CD14-positive monocyte (primary cell): ENCODE data around the gene LCE7A. TPM values are rescaled to one million over a fixed set of nuclear protein-coding genes. Genes with fewer than 3 reads are reported as not detected.
A peak's percentile ranks its signal among the peaks of the same experiment; 100 is the strongest.

Experiments
- DNase-seq, 3 donors: peaks; one replicate each; pipeline ENCODE4 v3.0.0-alpha.2; 2011 to 2022
- H2AFZ ChIP-seq: 2 replicates; pipeline ENCODE4 v1.6.0; 2012; ENCODE audit warnings: mild to moderate bottlenecking, low read depth, low read length, inconsistent platforms; ENCODE audit not compliant: insufficient read depth, poor library complexity, severe bottlenecking
- H3K27ac ChIP-seq, 2 donors: 1 replicate in 1 of 2; 2 replicates in 1 of 2; pipeline ENCODE4 v1.5.1; 2012 to 2013; ENCODE audit warnings: low read length in 2 of 2, control low read depth in 1 of 2, inconsistent platforms in 1 of 2, low read depth in 1 of 2, mild to moderate bottlenecking in 1 of 2
- H3K27me3 ChIP-seq, 2 donors: one replicate each; pipeline versions ENCODE4 v1.6.0 to v1.6.1; 2011 to 2013; ENCODE audit warnings: low read length in 2 of 2; ENCODE audit not compliant: control insufficient read depth in 2 of 2, insufficient read depth in 2 of 2
- H3K36me3 ChIP-seq, 2 donors: replicated peaks in 1 of 2; 1 replicate in 1 of 2; 2 replicates in 1 of 2; pipeline versions ENCODE4 v1.5.1 to v1.6.1; 2012 to 2013; ENCODE audit warnings: low read length in 2 of 2, control low read depth in 1 of 2, inconsistent platforms in 1 of 2, mild to moderate bottlenecking in 1 of 2; ENCODE audit not compliant: insufficient read depth in 2 of 2, control insufficient read depth in 1 of 2
- H3K4me1 ChIP-seq, 2 donors: 1 replicate in 1 of 2; 2 replicates in 1 of 2; pipeline versions ENCODE4 v1.5.1 to v1.6.1; 2012 to 2013; ENCODE audit warnings: low read length in 2 of 2, control low read depth in 1 of 2, inconsistent platforms in 1 of 2, mild to moderate bottlenecking in 1 of 2, moderate library complexity in 1 of 2; ENCODE audit not compliant: insufficient read depth in 2 of 2, control insufficient read depth in 1 of 2
- H3K4me2 ChIP-seq: replicated peaks from 2 replicates; pipeline ENCODE3; 2012; ENCODE audit warnings: low read length, moderate library complexity, mild to moderate bottlenecking; ENCODE audit not compliant: poor library complexity, severe bottlenecking; ENCODE audit errors: extremely low read depth
- H3K4me3 ChIP-seq, 3 experiments: fragments of 200-600 bp in 1 of 3; sonication (generic) in 1 of 3; replicated peaks in 1 of 3; 1 replicate in 2 of 3; 2 replicates in 1 of 3; pipeline ENCODE4 v1.5.1; 2011 to 2013; ENCODE audit warnings: low read length in 3 of 3, mild to moderate bottlenecking in 3 of 3, control low read depth in 2 of 3, low read depth in 2 of 3, inconsistent platforms in 1 of 3, moderate library complexity in 1 of 3
- H3K79me2 ChIP-seq: 2 replicates; pipeline ENCODE4 v1.6.0; 2012; ENCODE audit warnings: mild to moderate bottlenecking, control low read depth, inconsistent platforms, low read length, moderate library complexity; ENCODE audit not compliant: insufficient read depth
- H3K9ac ChIP-seq: 2 replicates; pipeline ENCODE4 v1.6.0; 2017; ENCODE audit warnings: low read length, mild to moderate bottlenecking; ENCODE audit not compliant: insufficient read depth, poor library complexity, severe bottlenecking
- H3K9me3 ChIP-seq, 2 donors: replicated peaks in 1 of 2; 1 replicate in 1 of 2; 2 replicates in 1 of 2; pipeline versions ENCODE4 v1.5.1 to v1.6.1; 2012 to 2013; ENCODE audit warnings: low read length in 2 of 2, control low read depth in 1 of 2; ENCODE audit not compliant: control insufficient read depth in 1 of 2, insufficient read depth in 1 of 2
- H4K20me1 ChIP-seq: 2 replicates; pipeline ENCODE4 v1.6.0; 2012; ENCODE audit warnings: mild to moderate bottlenecking, low read length, control low read depth, moderate library complexity; ENCODE audit not compliant: insufficient read depth
- H3K27ac Mint-ChIP-seq, 7 donors: one replicate each; pipeline ENCODE4 v1.8.0; 2020; ENCODE audit warnings: mild to moderate bottlenecking in 7 of 7, mixed read lengths in 7 of 7, moderate library complexity in 6 of 7, inconsistent platforms in 2 of 7
- H3K27me3 Mint-ChIP-seq, 3 donors: one replicate each; pipeline ENCODE4 v1.8.0; 2021 to 2022; ENCODE audit warnings: low read depth in 3 of 3, mild to moderate bottlenecking in 3 of 3, mixed read lengths in 3 of 3, moderate library complexity in 3 of 3, inconsistent platforms in 1 of 3
- H3K36me3 Mint-ChIP-seq, 2 donors: one replicate each; pipeline ENCODE4 v1.8.0; 2020; ENCODE audit warnings: mixed read lengths in 2 of 2, inconsistent platforms in 1 of 2, mild to moderate bottlenecking in 1 of 2
- H3K4me1 Mint-ChIP-seq: one replicate; pipeline ENCODE4 v1.8.0; 2020; ENCODE audit warnings: mild to moderate bottlenecking, mixed read lengths
- H3K4me3 Mint-ChIP-seq, 2 donors: one replicate each; pipeline ENCODE4 v1.8.0; 2020; ENCODE audit warnings: mild to moderate bottlenecking in 2 of 2, mixed read lengths in 2 of 2, moderate library complexity in 1 of 2
- H3K9me3 Mint-ChIP-seq, 7 donors: one replicate each; pipeline ENCODE4 v1.8.0; 2020 to 2022; ENCODE audit warnings: mixed read lengths in 7 of 7, mild to moderate bottlenecking in 6 of 7, moderate library complexity in 6 of 7, inconsistent platforms in 2 of 7
- CTCF ChIP-seq: fragments of 200-600 bp; IDR thresholded peaks from one replicate; pipeline ENCODE4 v1.8.0; 2022; ENCODE audit warnings: antibody characterized with exemption, mild to moderate bottlenecking
- WGBS: methylation state at CpG from one replicate; pipeline ENCODE4 v1.1.5; 2013; ENCODE audit warnings: missing lambda C conversion rate; ENCODE audit not compliant: insufficient coverage; 5-methylcytosine and 5-hydroxymethylcytosine counted together
- intact Hi-C, 2 donors: fragments of 100-400 bp; cut with micrococcal nuclease; formaldehyde crosslinking; loops; one replicate each; pipeline versions ENCODE4 v1.15.0 to v1.15.1; 2023
- polyA minus RNA-seq: library from RNA; depleted of rRNA, polyadenylated mRNA; stranded (reverse); fragments of >200 nt; gene quantifications from 2 replicates; pipeline ENCODE4 v1.2.3, GENCODE V29; 2012
- polyA plus RNA-seq, 3 donors: library from polyadenylated mRNA; depleted of rRNA in 1 of 3; unstranded in 2 of 3; stranded (reverse) in 1 of 3; fragments of 300-500 nt in 2 of 3; fragments of >200 nt in 1 of 3; fragmentation: Illumina TruSeq in 2 of 3; gene quantifications; 1 replicate in 2 of 3; 2 replicates in 1 of 3; pipeline ENCODE4 v1.2.3, GENCODE V29; 2012 to 2021
- total RNA-seq, 12 experiments: library from RNA in 1 of 12; stranded (reverse) in 1 of 12; fragments of 120-200 nt in 1 of 12; gene quantifications; one replicate each; pipeline ENCODE4 v1.2.4 and lab custom pipeline; 2013 to 2026; ENCODE audit warnings: mixed read lengths in 6 of 12, inconsistent platforms in 1 of 12

The LCE7A gene
- not detected for total RNA-seq (2013)
- not detected for polyA plus RNA-seq
- not detected in 2 replicates for polyA minus RNA-seq
- total RNA-seq (lab: John Stamatoyannopoulos, UW), result 0 to 0.15 (median 0) reads per million in 11 experiments

- intact Hi-C loops, result no loop called here
- Histone ChIP-seq H3K4me2 (no peak within 1 kb of the TSS), H3K27ac (no peak within 1 kb of the TSS), H3K4me3 (no peak within 1 kb of the TSS), H2AFZ (no peak within 1 kb of the TSS), H3K9me3 (no peaks in the 10 kb centered on the region), H3K27me3 (peaks cover 0 to 2% of the 10 kb centered on the region in 2 donors), H3K36me3 (no peaks in the 10 kb centered on the region), H3K4me1 (no peaks in the 10 kb centered on the region), H4K20me1 (no peaks in the 10 kb centered on the region), H3K9ac (no peak within 1 kb of the TSS), H3K79me2 (no peaks in the 10 kb centered on the region)
- Mint-ChIP-seq H3K36me3 (no peaks in the 10 kb centered on the region), H3K4me3 (peak within 1 kb of the TSS in 1 of 2 donors; percentile 46), H3K4me1 (no peaks in the 10 kb centered on the region), H3K27ac (no peak within 1 kb of the TSS), H3K9me3 (peaks cover 0 to 4% (median 0%) of the 10 kb centered on the region in 7 donors), H3K27me3 (peaks cover 0 to 6% (median 1%) of the 10 kb centered on the region in 3 donors)
- WGBS, result 89% methylated on average over 3 of the region's 3 CpGs
- DNase-seq, result no peak
- no peak for TF ChIP-seq CTCF
Measured at GRCh38 chr1:152859696-152860095, at the start of gene LCE7A. Gene LCE7A (plus strand): TSS chr1:152859996. CDS start chr1:152860698, 702 bp downstream.

DNA sequence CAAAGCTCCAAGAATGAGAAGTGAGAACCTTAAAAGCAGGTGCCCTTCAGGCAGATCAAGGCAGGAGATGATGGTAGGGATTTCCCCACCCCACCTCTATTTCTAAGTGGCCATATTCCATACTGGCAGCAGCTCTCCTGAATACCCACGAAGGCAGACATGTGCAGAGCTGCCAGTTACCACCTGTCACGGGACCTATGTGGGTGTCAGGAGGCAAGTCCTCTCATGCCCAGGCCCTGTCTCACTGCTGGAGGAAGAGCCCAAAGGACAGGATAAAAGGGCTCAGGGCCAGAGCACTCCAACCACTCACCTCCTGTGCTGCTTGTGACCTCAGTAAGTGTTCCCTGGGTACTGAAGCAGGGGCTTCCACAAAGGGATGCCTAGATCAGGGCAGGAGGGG is 48.7 kb upstream of the LCE7A start:
- Histone ChIP-seq H3K4me2 (no peak overlapping the region), H3K27me3 (peaks cover 2 to 3% of the 10 kb centered on the region in 2 donors), H3K9me3 (no peaks in the 10 kb centered on the region), H3K4me1 (no peaks in the 10 kb centered on the region), H3K27ac (no peak overlapping the region), H3K36me3 (no peaks in the 10 kb centered on the region), H2AFZ (no peak overlapping the region), H3K79me2 (no peaks in the 10 kb centered on the region), H3K9ac (no peak overlapping the region), H4K20me1 (no peaks in the 10 kb centered on the region), H3K4me3 (no peak overlapping the region)
- DNase-seq, result no peak
- WGBS, result 89% methylated on average over 2 of the region's 2 CpGs
- Mint-ChIP-seq H3K9me3 (peaks cover 0 to 3% (median 1%) of the 10 kb centered on the region in 7 donors), H3K36me3 (no peaks in the 10 kb centered on the region), H3K27me3 (peaks cover 4 to 9% (median 6%) of the 10 kb centered on the region in 3 donors), H3K4me1 (no peaks in the 10 kb centered on the region), H3K4me3 (no peak overlapping the region), H3K27ac (peak overlapping the region in 1 of 7 donors; percentile 38)
- intact Hi-C loops, result no loop called here
- TF ChIP-seq CTCF, result no peak
